ENCODE data around the gene SOAT2.
"Not testable (repeated sequence)": the region's sequence is repeated elsewhere in the genome, so short reads cannot be mapped to it uniquely, and the experiment has no call there.

SOAT2 gene

DNA sequence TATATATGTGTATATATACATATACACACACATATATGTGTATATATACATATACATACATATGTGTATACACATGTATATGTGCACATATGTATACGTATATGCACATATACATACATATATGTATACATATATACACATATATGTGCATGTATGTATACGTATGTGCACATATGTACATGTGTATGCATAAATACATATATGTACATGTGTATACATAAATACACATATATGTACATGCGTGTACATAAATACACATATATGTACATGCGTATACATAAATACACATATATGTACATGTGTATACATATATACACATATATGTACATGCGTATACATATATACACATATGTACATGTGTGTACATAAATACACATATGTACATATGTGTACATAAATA lies 43.9 kb downstream of the SOAT2 start:
- DNase-seq (ENCODE audit: low spot score): no peak

DNA sequence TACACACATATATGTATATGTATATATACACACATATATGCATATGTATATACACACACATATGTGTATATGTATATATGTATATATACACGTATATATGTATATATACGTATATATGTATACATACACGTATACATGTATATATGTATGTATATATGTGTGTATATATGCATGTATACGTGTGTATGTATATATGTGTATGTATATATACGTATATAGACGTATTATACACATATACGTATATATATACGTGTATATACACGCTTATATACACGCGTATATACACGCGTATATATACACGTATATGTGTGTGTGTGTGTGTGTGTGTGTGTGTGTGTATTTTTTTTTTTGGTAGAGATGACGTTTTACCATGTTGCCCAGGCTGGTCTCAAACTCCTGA lies 44.4 kb downstream of the SOAT2 start:
- DNase-seq (ENCODE audit: low spot score): no peak

DNA sequence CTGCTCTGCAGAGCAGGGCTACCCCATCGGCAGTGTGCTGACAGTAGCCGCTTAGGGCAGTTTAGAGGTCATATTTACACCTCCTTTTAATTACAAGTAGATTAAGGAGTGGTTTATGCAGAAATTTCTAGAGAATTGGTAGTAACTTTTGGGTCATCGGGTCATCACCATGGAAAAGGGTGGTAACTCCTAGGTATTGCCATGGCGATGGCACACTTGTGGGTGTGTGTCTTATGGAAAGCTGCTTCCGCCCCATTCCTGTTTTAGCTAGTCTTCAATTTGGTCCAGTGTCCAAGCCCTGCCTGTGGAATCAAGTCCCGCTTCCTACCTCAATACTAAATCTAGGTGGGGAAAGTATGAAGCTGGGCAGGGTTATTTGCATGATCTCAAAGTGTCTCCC lies 47.8 kb downstream of the SOAT2 start:
- no peak for DNase-seq (ENCODE audit: low spot score)

DNA sequence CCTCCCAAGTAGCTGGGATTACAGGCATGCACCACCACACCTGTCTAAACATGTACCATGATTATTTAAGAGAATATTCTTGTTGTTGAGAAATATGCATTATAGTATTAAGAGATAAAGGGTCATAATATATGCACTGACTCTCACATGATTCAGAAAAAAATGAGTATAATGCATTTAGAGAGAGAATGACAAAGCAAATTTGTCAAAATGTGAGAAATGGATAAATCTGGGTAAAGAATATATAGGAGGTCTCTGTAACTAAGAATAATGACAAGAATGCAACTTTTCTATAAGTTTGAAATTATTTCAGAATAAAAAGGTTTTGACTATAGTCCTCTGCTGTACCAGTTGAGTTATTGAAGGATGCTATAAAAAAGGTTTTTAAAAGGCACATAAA lies 49.1 kb downstream of the SOAT2 start:
- DNase-seq (ENCODE audit: low spot score): no peak

DNA sequence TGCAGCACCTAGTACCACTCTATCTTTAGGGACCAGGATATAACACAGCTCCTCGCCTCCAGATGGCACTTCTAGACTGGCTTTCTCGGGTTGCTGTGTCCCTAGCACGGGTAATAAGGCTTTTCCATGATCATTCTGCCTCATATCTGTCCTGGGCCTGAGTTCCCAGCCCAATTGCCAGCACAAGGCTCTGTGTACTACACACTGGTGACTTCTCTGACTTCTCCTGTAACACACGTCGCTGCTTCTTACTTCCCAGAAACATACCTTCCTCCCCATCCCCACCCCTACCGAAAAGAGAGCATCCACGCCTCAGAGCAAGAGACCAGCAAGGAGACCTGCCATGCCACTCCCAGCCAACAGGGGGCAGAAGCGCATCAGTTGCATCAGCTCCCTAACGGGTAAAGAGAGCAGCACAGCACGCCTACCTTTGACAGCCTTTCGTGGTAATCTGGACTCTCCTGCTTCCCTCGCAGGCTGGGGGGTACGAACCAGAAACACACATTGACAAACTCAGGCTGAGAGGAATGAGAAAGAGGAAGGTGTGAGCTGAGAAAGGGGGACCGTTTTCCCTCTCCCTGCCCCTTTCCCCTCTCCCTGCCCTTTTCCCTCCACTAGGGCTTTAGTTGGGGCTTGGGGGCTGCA lies 56.0 kb downstream of the SOAT2 start:
- peak; percentile 68 for DNase-seq (ENCODE audit: low spot score)

DNA sequence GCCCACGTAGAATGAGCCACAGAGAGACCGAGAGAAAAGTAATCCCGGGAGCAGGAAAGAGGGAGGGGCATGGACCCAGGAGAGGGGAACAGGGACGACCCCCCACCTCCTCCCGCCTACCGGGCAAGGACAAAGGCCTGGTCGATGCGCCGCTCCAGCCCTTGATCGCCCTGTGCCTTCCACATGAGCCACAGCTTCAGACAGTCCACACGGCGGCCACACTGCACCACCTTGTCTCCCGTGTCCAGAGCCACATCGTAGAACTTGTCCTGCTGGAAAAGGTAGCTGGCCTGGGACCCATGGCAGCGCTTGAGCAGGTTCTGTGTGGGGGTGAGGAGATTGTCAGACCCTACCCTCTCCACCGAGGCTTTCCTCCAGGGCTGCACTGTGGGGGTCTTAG lies 56.7 kb downstream of the SOAT2 start:
- no peak for DNase-seq (ENCODE audit: low spot score)

DNA sequence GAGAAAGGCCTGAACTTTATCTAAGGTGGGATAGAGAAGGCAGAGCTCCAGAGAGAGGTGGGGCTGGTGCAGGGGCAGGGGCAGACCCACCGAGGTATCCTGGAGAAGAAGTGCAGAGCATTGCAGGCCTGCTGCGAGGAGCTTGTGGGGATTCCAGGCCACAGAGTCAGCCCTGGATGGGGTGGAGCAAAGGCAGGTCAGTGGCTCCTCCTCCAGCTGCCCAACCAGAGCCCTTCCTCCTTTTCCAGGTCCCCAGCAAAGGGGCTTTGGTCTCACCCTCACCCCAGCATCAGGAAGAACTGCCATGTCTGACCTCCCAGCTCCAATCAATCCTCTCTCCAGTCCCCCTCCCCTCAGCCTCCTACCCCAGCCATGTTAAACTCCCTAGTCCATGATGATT lies 57.4 kb downstream of the SOAT2 start:
- DNase-seq (ENCODE audit: low spot score): no peak

DNA sequence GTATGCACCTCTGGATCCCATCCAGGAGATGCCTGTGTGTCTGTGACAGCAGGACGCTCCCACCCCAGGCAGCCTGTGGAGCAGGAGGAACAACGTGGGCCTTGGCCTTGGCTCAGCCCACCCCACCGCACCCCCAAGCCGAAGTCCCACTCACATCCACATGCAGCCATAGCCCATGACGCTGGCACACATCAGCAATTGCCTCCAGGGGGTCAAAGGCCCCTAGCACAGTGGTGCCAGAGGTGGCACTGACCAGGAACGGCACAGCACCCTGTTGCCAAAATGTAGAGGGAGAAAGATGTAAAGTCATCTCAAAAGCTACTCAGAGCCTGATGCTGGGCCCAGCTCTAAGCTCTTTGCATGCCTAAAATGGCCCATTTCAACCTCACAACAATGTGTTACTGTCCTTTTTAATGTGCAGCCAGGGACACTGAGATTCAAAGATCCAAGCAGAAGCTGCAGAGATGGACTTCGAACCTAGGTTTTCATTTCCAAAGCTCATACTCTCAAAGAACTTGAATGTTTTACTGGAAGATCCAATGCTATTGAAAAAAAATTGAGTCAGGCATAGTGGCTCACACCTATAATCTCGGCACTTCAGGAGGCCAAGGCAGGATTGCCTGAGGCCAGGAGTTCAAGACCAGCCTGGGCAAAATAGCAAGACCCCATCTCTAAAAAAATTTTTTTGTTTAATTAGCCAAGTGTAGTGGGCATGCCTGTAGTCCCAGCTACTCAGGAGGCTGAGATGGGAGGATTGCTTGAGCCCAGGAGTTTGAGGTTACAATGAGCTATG lies 58.0 kb downstream of the SOAT2 start:
- DNase-seq (ENCODE audit: low spot score): no peak

DNA sequence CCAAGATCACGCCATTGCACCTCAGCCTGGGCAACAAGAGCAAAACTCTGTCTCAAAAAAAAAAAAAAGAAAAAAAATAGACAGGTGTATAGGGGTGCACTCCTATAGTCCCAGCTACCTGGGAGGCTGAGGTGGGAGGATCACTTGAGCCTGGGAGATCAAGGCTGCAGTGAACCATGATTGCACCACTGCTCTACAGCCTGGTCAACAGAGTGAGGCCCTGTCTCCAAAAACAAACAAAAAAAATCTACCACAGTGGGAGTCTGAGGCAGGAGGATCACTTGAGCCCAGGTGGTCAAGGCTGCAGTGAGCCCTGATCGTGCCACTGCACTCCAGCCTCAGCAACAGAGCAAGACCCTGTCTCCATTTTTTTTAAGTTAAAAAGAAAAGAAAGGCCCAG lies 59.7 kb downstream of the SOAT2 start:
- not testable (repeated sequence) for DNase-seq (ENCODE audit: low spot score)

DNA sequence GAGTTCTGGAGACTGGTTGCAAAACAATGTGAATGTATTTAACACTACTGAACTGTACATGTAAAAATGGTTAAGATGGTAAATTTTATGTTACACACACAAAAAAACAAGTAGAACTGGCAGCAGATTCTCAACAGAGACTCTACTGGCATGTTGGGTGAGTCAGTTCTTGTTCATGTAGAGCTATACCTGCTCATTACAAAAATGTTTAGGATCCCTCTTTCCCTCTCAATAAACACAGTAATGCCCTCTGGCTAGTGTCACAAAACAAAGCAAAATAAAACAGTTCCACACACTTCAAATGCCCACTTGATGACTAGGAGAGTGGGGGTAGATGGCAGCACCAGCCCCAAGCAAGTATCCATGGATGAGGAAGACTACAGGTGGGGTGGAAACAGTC lies 63.6 kb downstream of the SOAT2 start:
- no peak for DNase-seq (ENCODE audit: low spot score)

DNA sequence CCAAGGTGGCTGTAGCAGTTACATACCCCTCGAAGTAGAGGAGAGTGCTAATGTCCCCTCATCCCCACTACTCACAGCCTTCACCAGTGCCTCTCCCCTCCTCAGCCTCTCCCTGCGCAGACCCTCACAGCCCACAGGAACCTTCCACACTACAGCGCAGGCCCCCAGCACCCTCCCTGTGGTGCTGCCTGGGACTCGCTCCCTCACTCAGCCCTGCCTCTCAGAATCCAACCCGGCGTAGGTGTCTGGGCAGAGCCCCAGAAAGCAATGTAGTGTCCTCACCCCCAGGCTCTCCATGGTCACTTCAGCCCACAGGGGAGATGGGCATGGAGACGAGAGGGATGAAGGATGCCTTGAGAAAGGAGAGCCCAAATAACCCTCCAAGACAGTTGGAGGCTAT lies 66.4 kb downstream of the SOAT2 start:
- DNase-seq (ENCODE audit: low spot score): no peak

DNA sequence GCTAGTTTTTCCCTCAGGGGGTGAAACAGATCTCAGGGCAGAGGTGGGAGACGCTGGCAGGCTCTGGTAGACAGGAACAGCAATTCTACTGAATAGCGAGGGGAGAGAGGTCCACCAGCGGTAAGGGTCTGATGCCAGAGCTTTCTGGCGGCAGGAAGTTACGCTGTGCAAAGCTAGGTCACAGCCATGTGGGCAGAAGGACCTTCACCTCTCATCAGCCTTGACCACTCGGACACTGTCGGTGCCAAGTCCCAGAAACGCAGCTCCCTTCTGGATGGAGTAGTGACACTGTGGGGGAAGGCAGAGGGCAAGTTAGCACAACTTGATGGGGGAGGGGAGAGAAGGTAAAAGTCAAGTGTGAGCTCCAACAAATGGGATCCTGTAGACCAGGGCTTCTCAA lies 66.9 kb downstream of the SOAT2 start:
- no peak for DNase-seq (ENCODE audit: low spot score)

DNA sequence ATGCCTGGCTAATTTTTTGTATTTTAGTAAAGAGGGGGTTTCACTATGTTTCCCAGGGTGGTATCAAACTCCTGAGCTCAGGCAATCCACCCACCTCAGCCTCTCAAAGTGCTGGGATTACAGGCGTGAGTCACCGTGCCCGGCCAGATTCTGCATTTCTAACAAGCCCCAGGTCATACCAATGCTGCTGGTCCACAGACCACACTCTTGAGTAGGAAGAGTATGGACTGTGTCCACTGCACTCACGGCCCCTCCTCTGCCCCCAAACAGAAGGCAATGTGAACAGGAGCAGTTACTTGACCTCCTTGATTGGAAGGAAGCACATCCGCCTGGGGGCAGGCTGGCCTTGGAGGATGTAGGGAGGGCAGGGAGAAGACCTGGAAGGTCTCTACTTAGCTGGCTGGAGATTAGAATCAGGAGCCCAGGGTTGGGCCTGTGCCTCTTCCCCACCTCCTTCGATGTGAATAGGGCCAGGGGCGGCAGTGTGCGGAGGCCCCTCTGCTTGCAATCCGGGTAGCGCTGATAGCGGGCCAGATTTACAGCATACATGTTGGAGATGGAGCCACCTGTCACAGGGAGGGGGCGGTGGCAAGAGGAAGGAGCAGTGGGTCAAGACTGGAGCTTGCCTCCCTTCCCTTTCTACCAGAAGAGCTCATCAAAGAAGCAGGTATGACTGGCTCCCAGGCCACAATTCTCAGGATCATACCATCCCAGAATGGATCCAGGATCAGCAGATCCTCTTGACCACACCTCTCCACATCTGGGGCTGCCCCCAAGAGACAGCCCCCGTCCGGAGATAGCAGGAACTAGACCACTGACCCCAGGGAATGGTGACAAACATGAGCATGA lies 67.8 kb downstream of the SOAT2 start:
- DNase-seq (ENCODE audit: low spot score): no peak

DNA sequence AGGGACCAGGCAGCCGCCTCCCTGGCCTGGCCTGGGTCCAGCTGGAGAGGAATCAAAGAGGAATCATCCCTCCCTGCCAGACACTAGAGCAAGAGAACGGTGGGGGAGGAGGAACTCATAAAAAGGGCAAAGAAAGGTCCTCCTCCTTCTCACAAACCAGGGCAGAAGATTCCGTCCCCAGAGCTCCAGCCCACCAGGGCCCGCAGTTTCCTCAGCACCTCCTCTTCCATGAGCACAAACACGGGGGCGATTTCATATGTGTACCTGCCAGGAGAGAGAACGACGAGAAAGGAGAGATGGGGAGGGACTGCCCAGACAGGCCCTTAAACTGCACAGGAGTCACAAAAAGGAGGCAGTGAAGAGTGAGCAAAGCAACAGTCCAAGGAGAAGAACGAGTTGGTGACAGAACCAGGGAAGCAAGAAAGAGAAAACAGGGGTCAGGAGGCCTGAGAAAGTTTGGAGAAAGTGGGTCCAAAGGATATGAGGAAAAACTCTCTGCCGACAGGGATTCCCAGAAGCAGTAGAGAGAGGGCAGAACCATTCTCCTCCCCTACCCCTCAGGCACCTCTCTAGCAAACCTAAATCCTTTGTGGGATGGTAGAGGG lies 68.5 kb downstream of the SOAT2 start:
- no peak for DNase-seq (ENCODE audit: low spot score)

DNA sequence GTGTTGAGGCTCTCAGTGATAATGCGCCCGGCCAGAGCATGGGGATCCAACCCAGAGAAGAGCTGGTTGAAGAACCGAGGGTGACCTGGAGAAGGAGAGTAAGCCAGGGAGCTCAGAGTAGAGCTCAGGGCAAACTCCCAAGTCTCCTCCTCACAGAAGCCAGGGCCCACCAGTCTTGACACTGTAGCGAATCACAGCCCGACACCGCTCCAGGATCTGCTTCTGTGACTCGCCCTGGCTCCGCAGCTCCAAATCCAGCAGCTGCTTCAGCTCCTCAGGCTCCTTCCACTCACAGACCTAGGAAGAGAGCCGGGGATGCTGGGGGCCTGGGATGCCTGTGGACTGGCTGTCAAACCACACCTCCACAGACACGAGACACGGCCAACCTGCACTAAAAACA lies 69.1 kb downstream of the SOAT2 start:
- DNase-seq (ENCODE audit: low spot score): no peak

DNA sequence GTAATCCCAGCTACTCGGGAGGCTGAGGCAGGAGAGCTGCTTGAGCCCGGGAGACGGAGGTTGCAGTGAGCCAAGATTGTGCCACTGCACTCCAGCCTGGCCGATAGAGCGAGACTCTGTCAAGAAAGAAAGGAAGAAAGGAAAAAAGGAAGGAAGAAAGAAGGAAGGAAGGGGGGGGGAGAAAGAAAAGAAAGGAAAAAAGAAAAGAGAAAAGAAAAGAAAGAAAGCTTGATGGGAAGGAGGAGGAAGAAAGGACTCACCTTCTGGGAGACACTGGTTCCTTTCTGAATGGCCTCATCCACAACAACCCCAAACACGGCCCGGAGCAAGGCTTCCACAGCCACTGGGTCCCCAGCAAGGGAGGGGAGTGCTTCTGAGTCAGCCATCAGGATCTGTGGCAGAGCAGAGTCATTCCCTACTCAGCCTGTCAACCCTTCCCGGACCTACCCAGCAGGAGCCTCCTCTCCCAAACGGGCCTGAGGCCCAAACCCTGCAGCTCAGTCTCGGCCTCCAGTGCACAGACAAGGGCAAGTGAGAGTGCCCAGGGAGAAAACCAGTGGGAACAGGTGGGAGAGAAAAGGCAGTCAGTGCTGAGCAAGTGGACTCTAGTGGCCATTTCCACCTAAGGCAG lies 69.9 kb downstream of the SOAT2 start:
- DNase-seq (ENCODE audit: low spot score): no peak

Measured in globus pallidus (tissue), 1 donor.